Left lung (tissue), 10 donors: ENCODE measurements around the gene EID3. TPM values are rescaled to one million over a fixed set of nuclear protein-coding genes. Genes with fewer than 3 reads are reported as not detected.

ENCODE experiments used
- ATAC-seq: fragments of 200-7000 bp; cut with Tn5 transposase; one replicate; pipeline ENCODE4 v1.9.1; 2020; ENCODE audit warnings: moderate library complexity
- DNase-seq, 4 donors: peaks; one replicate each; pipeline ENCODE4 v3.0.0-alpha.2; 2013 to 2020
- H3K27ac ChIP-seq, 2 donors: fragments of 200-600 bp; sonication (generic) in 1 of 2; one replicate each; pipeline versions ENCODE4 v1.5.0 to v1.8.0; 2020 to 2021
- H3K27me3 ChIP-seq, 2 donors: fragments of 200-600 bp; sonication (generic) in 1 of 2; one replicate each; pipeline versions ENCODE4 v1.5.0 to v1.8.0; 2020 to 2021
- H3K36me3 ChIP-seq, 2 donors: fragments of 200-600 bp; sonication (generic) in 1 of 2; one replicate each; pipeline versions ENCODE4 v1.5.0 to v1.8.0; 2020 to 2021
- H3K4me1 ChIP-seq, 2 donors: fragments of 200-600 bp; one replicate each; pipeline ENCODE4 v1.8.0; 2021
- H3K4me3 ChIP-seq, 2 donors: fragments of 200-600 bp; sonication (generic) in 1 of 2; one replicate each; pipeline versions ENCODE4 v1.5.0 to v1.8.0; 2020 to 2021; ENCODE audit warnings: mild to moderate bottlenecking in 1 of 2
- H3K9me3 ChIP-seq, 2 donors: fragments of 200-600 bp; sonication (generic) in 1 of 2; one replicate each; pipeline versions ENCODE4 v1.5.0 to v1.8.0; 2020 to 2021
- CTCF ChIP-seq, 2 donors: fragments of 200-600 bp; sonication (generic) in 1 of 2; IDR thresholded peaks; one replicate each; pipeline versions ENCODE4 v1.5.0 to v1.8.0; 2021; ENCODE audit warnings: antibody characterized with exemption in 2 of 2
- intact Hi-C, 2 donors: fragments of 100-400 bp; cut with DNase I; formaldehyde crosslinking; loops; one replicate each; pipeline versions ENCODE4 v1.11.2 to v1.14.2; 2022
- polyA plus RNA-seq, 6 donors: library from polyadenylated mRNA; unstranded; fragments of 120-200 nt; gene quantifications; one replicate each; pipeline ENCODE4 v1.2.1, GENCODE V29; 2013; ENCODE audit not compliant: insufficient read length in 6 of 6
- total RNA-seq, 2 donors: library from RNA; stranded (reverse); fragmentation: NEBNext Ultra II Directional; extraction: Animal tissue kit (Norgen Biotek cat#: 25700); gene quantifications; one replicate each; pipeline ENCODE4 v1.2.1, GENCODE V29; 2021
- donor health status: DM: no; HTN: yes; CAD: no.
- donor health status: DM: no; HTN: no; CAD: no.

The EID3 gene
- total and polyA plus RNA-seq, 8 donors, result 2.9 to 6.9 (median 6.3) TPM

- Histone ChIP-seq H3K27me3 (no peaks in the 10 kb centered on the region), H3K9me3 (no peaks in the 10 kb centered on the region), H3K4me1 (no peaks in the 10 kb centered on the region), H3K27ac (no peak overlapping the region), H3K36me3 (peaks cover 0 to 98% of the 10 kb centered on the region in 2 donors), H3K4me3 (no peak overlapping the region)
- no peak for DNase-seq
- no peak for ATAC-seq
- intact Hi-C loops, result no loop called here
- no peak for TF ChIP-seq CTCF (IDR thresholded peaks at IDR 0.05)
Observed at GRCh38 chr12:104334581-104334980, 31.0 kb downstream of the EID3 start.

GRCh38 chr12:104336115-104336514 lies 32.6 kb downstream of the EID3 start:
- intact Hi-C loops, result no loop called here
- ATAC-seq (no peak), DNase-seq (no peak)
- Histone ChIP-seq H3K4me3 (no peak overlapping the region), H3K9me3 (no peaks in the 10 kb centered on the region), H3K36me3 (peaks cover 0 to 98% of the 10 kb centered on the region in 2 donors), H3K4me1 (no peaks in the 10 kb centered on the region), H3K27me3 (no peaks in the 10 kb centered on the region), H3K27ac (no peak overlapping the region)
- no peak for TF ChIP-seq CTCF (IDR thresholded peaks at IDR 0.05)

GRCh38 chr12:104337030-104337558 lies 33.6 kb downstream of the EID3 start:
- no peak overlapping the region for H3K27ac ChIP-seq
- TF ChIP-seq CTCF (IDR thresholded peaks at IDR 0.05), result no peak
- ATAC-seq (no peak), DNase-seq (no peak)
- H3K4me3 ChIP-seq, result no peak overlapping the region
- no peaks in the 10 kb centered on the region for H3K9me3 ChIP-seq
- intact Hi-C loops, result no loop called here
- H3K27me3 ChIP-seq, result no peaks in the 10 kb centered on the region
- H3K4me1 ChIP-seq, result no peaks in the 10 kb centered on the region
- peaks cover 0 to 98% of the 10 kb centered on the region in 2 donors for H3K36me3 ChIP-seq

- no peaks in the 10 kb centered on the region for H3K9me3 ChIP-seq
- H3K27ac ChIP-seq, result no peak overlapping the region
- no peaks in the 10 kb centered on the region for H3K27me3 ChIP-seq
- no peaks in the 10 kb centered on the region for H3K4me1 ChIP-seq
- H3K36me3 ChIP-seq, result peaks cover 0 to 100% of the 10 kb centered on the region in 2 donors
- no peak for TF ChIP-seq CTCF (IDR thresholded peaks at IDR 0.05)
- ATAC-seq, result no peak
- intact Hi-C loops, result no loop called here
- H3K4me3 ChIP-seq, result no peak overlapping the region
- no peak for DNase-seq
Observed at GRCh38 chr12:104339663-104340062, 36.1 kb downstream of the EID3 start.

GRCh38 chr12:104340177-104340576 lies 36.6 kb downstream of the EID3 start:
- Histone ChIP-seq H3K4me1 (no peaks in the 10 kb centered on the region), H3K27me3 (no peaks in the 10 kb centered on the region), H3K36me3 (peaks cover 0 to 100% of the 10 kb centered on the region in 2 donors), H3K27ac (no peak overlapping the region), H3K9me3 (no peaks in the 10 kb centered on the region), H3K4me3 (no peak overlapping the region)
- no peak for DNase-seq
- TF ChIP-seq CTCF (IDR thresholded peaks at IDR 0.05), result no peak
- intact Hi-C loops, result no loop called here
- no peak for ATAC-seq
